K562 (cell line): ENCODE measurements around the gene ZPR1. TPM values are rescaled to one million over a fixed set of nuclear protein-coding genes. Genes with fewer than 3 reads are reported as not detected.

Source experiments
- CEBPB ChIP-seq: fragments of 450-650 bp; IDR thresholded peaks from 2 replicates; pipeline ENCODE4 v1.6.1; 2016; ENCODE audit warnings: missing genetic modification characterization, missing compliant biosample characterization
- CUX1 ChIP-seq: fragments of 200-800 bp; sonication (Bioruptor generic); IDR thresholded peaks from 2 replicates; pipeline ENCODE4 v1.6.1; 2016; ENCODE audit warnings: missing genetic modification characterization, missing compliant biosample characterization
- CXXC5 ChIP-seq: fragments of 250-450 bp; sonication (Bioruptor Pico); IDR thresholded peaks from 2 replicates; pipeline ENCODE4 v1.8.0; 2022; ENCODE audit warnings: inconsistent platforms, mild to moderate bottlenecking, moderate library complexity
- DNMT1 ChIP-seq: fragments of 450-650 bp; IDR thresholded peaks from 2 replicates; pipeline ENCODE4 v1.6.1; 2016; ENCODE audit warnings: antibody characterized with exemption, mild to moderate bottlenecking
- FOXA1 ChIP-seq: fragments of 450-650 bp; IDR thresholded peaks from 2 replicates; pipeline ENCODE4 v1.6.1; 2016; ENCODE audit warnings: mild to moderate bottlenecking, borderline replicate concordance
- HSF4 ChIP-seq: fragments of 250-450 bp; sonication (Bioruptor Pico); IDR thresholded peaks from 2 replicates; pipeline ENCODE4 v2.1.2; 2022; ENCODE audit warnings: mild to moderate bottlenecking, moderate library complexity, borderline replicate concordance
- IFI16 ChIP-seq: fragments of 250-450 bp; sonication (Bioruptor Pico); IDR thresholded peaks from 2 replicates; pipeline ENCODE4 v2.1.2; 2022; ENCODE audit warnings: mild to moderate bottlenecking, inconsistent platforms
- ILF3 ChIP-seq: fragments of 450-650 bp; IDR thresholded peaks from 2 replicates; pipeline ENCODE4 v1.6.1; 2018; ENCODE audit warnings: antibody characterized with exemption, mild to moderate bottlenecking, moderate library complexity, borderline replicate concordance
- NFE2 ChIP-seq: IDR thresholded peaks from 2 replicates; pipeline ENCODE4 v1.6.1; 2014; ENCODE audit warnings: antibody characterized with exemption, low read depth
- NONO ChIP-seq, 2 experiments: fragments of 200-400 bp in 1 of 2; fragments of 450-650 bp in 1 of 2; formaldehyde crosslinking in 1 of 2; IDR thresholded peaks; 2 replicates each; pipeline ENCODE4 v1.6.1; 2017; ENCODE audit warnings: low read depth in 2 of 2, mild to moderate bottlenecking in 2 of 2, moderate library complexity in 2 of 2, low read length in 1 of 2
- NR2C2 ChIP-seq, 2 experiments: fragments of 200-800 bp in 1 of 2; sonication (Bioruptor generic) in 1 of 2; sonication (generic) in 1 of 2; formaldehyde crosslinking in 1 of 2; IDR thresholded peaks; 2 replicates each; pipeline versions ENCODE4 v1.6.1 to v1.8.0; 2016 to 2022; ENCODE audit warnings: mild to moderate bottlenecking in 1 of 2, missing compliant biosample characterization in 1 of 2, missing genetic modification characterization in 1 of 2, missing genetic modification reagents in 1 of 2
- SMARCE1 ChIP-seq: fragments of 450-650 bp; IDR thresholded peaks from 2 replicates; pipeline ENCODE4 v1.7.1; 2016; ENCODE audit warnings: mild to moderate bottlenecking
- SRSF3 ChIP-seq: fragments of 200-400 bp; formaldehyde crosslinking; IDR thresholded peaks from 2 replicates; pipeline ENCODE4 v1.6.1; 2016; ENCODE audit warnings: mild to moderate bottlenecking, low read length, moderate library complexity; ENCODE audit not compliant: insufficient read depth
- SRSF7 ChIP-seq: fragments of 200-400 bp; formaldehyde crosslinking; optimal IDR thresholded peaks from 2 replicates; pipeline ENCODE3; 2017; ENCODE audit warnings: mild to moderate bottlenecking, low read depth, low read length
- XRCC5 ChIP-seq: fragments of 200-400 bp; formaldehyde crosslinking; IDR thresholded peaks from 2 replicates; pipeline ENCODE4 v1.6.1; 2017; ENCODE audit warnings: low read depth, mild to moderate bottlenecking, low read length
- ZEB2 ChIP-seq: fragments of 450-650 bp; IDR thresholded peaks from 2 replicates; pipeline ENCODE4 v1.6.1; 2016
- ZNF431 ChIP-seq: sonication (generic); formaldehyde crosslinking; IDR thresholded peaks from 2 replicates; pipeline ENCODE4 v1.8.0; 2022; ENCODE audit warnings: mild to moderate bottlenecking, missing genetic modification reagents
- ZNF639 ChIP-seq, 2 experiments: fragments of 200-800 bp in 1 of 2; sonication (Bioruptor generic) in 1 of 2; sonication (generic) in 1 of 2; formaldehyde crosslinking in 1 of 2; IDR thresholded peaks in 1 of 2; conservative IDR thresholded peaks in 1 of 2; 2 replicates each; pipeline versions ENCODE4 v1.5.0 to v1.6.1; 2016 to 2020; ENCODE audit warnings: missing compliant biosample characterization in 1 of 2, missing genetic modification characterization in 1 of 2, missing genetic modification reagents in 1 of 2
- polyA plus RNA-seq, 8 experiments: library from polyadenylated mRNA; depleted of rRNA in 4 of 8; stranded (reverse) in 5 of 8; unstranded in 3 of 8; fragments of >200 nt; fragmentation: Nextera tagmentation in 2 of 8; fragmentation: Illumina TruSeq in 1 of 8; extraction: Ambion mirVana in 2 of 8; extraction: Trizol in 1 of 8; gene quantifications; 2 replicates each; pipeline versions ENCODE4 v1.2.1 to v1.2.3, GENCODE V29; 2011 to 2014; ENCODE audit warnings: inconsistent platforms in 1 of 8, missing spikeins in 1 of 8
- total RNA-seq, 7 experiments: library from RNA; depleted of rRNA in 6 of 7; stranded (reverse); fragments of >200 nt in 6 of 7; fragmentation: Illumina TruSeq in 2 of 7; extraction: Trizol in 2 of 7; gene quantifications; 2 replicates each; pipeline versions ENCODE4 v1.2.1 to v1.2.3, GENCODE V29; 2011 to 2021; ENCODE audit warnings: low replicate concordance in 1 of 7

ZPR1 gene
- total and polyA plus RNA-seq, 9 of the 15 experiments (the other 6 are each of a cell fraction or from before 2014, with no cell fraction given): 13.0 to 120 (median 83.8) TPM

GRCh38 chr11:116776522-116776984 lies 11.3 kb downstream of the ZPR1 start (continued):
- TF ChIP-seq ZNF431 (CRISPR knock-in tag) (no peak), CXXC5 (CRISPR knock-in tag) (no peak), ILF3 (no peak), CUX1 (CRISPR knock-in tag) (no peak), HSF4 (CRISPR knock-in tag) (no peak), SMARCE1 (peak; percentile 50), IFI16 (CRISPR knock-in tag) (no peak), NFE2 (peak; percentile 70), NR2C2 (CRISPR knock-in tag; IDR thresholded peaks at IDR 0.05) (no peak), NR2C2 (tag; IDR thresholded peaks at IDR 0.05) (no peak), ZNF639 (CRISPR knock-in tag; conservative IDR thresholded peaks at IDR 0.05 in 1 of 2, IDR thresholded peaks at IDR 0.05 in 1 of 2) (no peak), XRCC5 (no peak), NONO (IDR thresholded peaks at IDR 0.05; ENCODE audit: low read depth in 2 of 2, low read length in 1 of 2) (no peak), SRSF3 (no peak), ZEB2 (0 out of 2 replicates have a peak, but pooled peaks have one; percentile 41), SRSF7 (no peak), FOXA1 (no peak), DNMT1 (no peak), CEBPB (tag) (peak; percentile 83)
